Glomerular visceral epithelial cell (primary cell): ENCODE data around the gene GBA3.

Experiments
- DNase-seq: peaks from one replicate; pipeline ENCODE4 v3.0.0-alpha.2; 2016; ENCODE audit errors: extremely low spot score

The GBA3 gene

DNA sequence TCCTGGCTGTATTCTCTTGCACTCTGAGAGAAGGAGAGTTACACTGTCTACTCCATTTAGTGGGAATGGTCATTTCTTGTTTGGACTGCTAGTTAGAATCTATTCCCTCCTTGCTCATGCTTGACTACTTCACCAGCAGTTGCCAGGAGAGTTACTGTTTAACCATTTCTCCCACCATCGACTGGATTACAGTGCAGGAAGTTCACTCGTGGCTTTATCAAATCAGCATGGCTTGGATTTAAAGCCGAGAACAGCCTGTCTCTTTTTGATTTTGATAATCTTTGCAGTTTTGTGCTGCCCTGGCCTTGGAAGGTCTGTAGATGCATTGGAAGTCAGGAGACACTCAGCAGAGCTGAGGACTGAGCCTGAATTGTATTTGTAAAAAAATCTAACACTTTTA, 3.2 kb downstream of the GBA3 start:
- DNase-seq: peak; percentile 66

DNA sequence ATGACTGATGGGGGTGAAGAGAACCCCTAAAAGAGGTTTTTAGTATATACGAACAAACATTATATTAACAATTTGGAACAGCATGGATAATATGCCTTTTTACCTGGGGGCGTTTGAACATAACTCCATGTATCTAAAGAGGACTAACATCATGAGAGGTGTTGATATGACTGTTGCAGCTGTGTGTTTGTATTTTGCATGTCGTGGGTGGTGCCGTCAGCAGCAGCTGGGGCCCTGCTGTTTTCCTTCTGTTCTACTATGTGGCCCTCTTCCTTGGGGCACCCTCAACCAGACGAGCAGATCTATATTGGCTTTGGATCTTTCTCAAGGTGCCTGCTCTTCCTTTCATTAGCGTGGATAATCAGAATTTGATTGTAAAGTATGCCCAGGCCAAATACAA, 11.2 kb downstream of the GBA3 start:
- no peak for DNase-seq

- DNase-seq: no peak
Observed at GRCh38 chr4:22707390-22707789, 14.7 kb downstream of the GBA3 start.

- DNase-seq: no peak
Observed at GRCh38 chr4:22708961-22709360, 16.2 kb downstream of the GBA3 start.

DNA sequence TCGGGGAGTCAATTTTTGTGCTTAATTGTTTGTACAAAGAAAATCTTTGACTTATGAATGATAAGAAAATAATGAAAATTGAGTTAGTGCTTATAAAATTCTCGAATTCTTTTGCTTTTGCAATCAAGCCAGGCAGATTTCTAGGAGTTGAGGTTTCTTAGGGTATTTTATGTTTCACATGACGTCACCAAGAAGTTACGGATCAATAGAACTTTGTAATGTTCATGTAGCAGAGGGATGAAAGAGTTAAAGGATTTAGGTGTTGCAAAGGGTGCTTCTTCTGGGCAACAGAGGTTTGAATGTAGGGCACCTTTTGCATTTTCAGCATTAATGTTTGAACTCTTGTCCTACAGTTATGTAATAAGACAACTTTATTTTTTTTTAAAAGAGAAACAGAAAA, 19.4 kb downstream of the GBA3 start:
- no peak for DNase-seq

GRCh38 chr4:22712529-22712928, 19.8 kb downstream of the GBA3 start:
- DNase-seq: no peak

DNA sequence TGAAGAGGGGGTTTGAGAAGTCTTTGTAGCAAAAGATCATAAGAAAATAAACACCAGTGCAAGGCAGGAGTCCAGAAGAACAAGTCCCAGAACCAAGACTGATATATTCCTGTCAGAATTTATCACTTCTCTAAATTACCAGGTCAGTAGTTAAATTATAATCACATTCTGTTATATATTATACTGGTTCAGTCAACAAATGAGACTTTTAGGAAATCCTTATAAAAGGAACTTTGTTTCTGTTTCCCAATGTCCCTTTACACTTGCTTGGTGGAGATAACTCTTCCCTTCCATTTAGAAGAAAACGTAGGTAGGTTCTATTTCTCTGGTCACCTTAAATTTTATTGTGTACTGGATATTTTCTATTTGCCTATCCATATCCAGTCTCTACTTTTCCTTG, 21.1 kb downstream of the GBA3 start:
- DNase-seq: no peak

GRCh38 chr4:22719218-22719617, 26.5 kb downstream of the GBA3 start:
- DNase-seq: no peak

DNA sequence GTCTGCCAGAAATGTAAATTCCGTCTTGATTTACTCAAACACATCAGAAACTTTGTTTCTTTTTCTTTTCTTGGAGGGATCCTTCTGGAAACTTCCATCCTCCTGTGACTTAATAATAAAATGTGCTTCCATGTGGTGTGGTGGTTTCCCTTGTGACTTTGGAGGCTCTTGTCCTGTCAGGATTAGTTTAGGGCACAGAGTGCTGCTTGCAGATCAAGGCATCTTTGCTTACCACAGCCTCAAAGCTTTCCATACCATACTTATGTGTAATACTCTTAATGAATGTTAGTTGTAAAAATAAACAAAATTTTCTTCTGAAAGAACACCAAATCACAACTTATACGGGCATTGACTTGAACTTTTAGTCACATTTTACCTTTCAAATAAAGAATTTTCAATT, 27.4 kb downstream of the GBA3 start:
- DNase-seq: no peak

- no peak for DNase-seq
Observed at GRCh38 chr4:22721204-22721603, 28.5 kb downstream of the GBA3 start.

DNA sequence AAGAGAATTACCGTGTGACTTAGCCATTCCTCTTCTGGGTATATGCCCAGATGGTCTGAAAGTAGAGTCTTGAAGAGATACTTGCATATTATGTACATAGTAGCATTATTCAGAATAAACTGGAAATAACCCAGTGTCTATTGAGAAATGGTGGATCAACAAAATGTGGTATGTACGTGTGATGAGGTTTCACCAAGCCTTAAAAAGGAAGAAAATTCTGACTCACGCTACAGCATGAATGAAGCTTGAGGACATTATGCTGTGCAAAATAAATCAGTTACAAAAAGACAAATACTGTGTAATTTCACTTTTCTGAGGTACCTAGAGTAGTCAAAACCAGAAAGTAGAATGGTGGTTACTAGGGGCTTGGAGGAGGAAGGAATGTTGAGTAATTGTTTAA, 37.3 kb downstream of the GBA3 start:
- DNase-seq: no peak

GRCh38 chr4:22733816-22734215, 41.1 kb downstream of the GBA3 start:
- DNase-seq: no peak

DNA sequence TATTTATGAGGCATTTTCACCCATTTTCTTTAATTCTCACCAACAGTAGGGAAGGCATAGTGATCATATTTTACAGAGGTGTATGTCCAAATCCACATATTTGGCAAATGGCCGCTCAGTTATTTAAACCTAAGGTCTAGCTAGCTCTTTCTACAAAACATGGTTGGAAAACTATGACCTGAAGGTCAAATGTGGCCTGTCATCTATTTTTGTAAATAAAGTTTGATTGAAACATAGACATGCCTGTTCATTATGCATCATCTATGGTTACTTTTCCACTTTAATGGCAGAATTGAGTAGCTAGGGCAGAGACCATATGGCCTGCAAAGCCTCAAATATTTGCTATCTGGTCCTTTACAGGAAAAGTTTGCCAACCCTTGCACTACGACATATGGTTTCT, 44.2 kb downstream of the GBA3 start:
- no peak for DNase-seq

- DNase-seq: peak; percentile 38
Observed at GRCh38 chr4:22739968-22740367, 47.2 kb downstream of the GBA3 start.

DNA sequence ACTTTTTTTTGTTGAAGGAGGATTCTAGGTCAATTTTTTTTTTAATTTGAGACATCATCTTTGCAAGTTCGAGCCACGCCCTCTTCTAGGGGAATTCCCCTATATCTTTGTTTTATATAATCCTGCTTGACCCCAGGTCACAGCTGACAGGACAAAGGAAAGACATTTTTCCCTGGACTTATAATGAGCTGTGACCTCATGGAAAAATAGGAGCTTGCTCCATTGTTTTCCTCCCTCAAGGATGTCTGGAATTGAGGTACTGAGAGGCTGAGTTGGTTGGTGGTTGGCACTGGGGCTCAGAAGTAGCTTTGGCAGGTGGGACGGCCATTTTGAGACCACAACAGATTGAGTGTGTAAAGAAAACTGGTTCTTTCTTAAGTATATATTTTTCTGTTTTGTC, 49.0 kb downstream of the GBA3 start:
- DNase-seq: no peak

DNA sequence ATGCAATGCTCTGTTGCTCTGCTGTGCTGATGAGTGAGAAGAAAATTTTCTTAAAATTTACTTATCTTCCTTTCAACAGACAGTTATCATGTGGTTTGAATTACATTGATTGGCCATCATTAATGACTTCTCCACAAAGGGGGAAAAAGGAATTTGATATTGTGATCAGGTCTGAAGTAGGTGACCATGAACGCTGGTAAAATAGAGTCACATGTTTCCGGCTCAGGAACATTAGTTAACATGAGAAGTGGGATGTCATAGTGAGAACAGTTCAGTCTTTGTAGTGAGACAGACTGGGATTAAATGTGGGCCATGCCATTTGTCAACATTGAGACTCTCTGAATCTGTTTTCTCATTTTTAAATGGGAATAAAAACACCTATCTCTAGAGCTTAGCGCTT, 50.6 kb downstream of the GBA3 start:
- DNase-seq: no peak

DNA sequence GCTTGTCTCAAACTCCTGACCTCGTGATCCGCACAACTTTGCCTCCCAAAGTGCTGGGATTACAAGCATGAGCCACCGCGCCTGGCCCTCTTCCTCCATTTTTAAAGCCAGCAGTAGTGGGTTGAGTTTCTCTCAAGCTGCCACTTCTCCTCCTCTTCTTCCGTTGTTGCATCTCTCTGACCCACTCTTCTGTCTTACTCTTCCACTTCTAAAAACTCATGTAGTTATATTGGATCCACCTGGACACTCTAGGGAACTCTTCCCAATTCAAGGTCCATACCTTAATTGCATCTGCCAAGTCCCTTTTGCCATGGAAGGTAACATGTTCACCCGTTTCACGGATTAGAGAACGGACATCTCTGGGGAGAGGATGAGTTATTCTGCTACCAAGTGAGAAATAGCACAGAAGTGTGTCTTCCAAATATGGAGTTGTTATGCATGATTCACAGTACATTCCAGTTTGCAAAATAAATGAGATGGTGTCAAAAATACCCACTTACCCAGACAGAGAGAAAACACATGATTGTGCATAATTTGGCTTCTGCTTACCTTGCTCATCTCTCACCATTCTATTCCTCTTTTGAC, 51.8 kb downstream of the GBA3 start:
- no peak for DNase-seq

DNA sequence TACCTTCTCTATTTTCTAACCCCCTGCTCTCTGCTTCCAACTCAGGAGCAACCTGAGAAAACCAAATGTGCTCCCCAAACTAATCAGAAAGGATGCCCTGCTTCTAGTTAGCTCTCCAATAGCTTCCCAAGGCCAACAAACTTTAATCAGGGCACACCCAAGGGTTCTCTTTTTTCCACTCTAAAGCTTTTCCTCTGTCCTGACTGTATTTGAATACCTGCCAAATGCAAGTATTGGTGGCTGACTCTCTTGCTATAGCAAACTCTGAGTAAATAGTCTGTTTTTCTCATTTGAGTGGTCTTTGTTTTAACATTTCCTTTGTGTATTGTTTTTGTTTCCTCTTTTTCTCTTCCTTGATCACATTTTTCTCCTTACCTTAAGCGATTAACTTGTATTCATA, 52.5 kb downstream of the GBA3 start:
- DNase-seq: no peak

- no peak for DNase-seq
Observed at GRCh38 chr4:22754116-22754515, 61.4 kb downstream of the GBA3 start.

DNA sequence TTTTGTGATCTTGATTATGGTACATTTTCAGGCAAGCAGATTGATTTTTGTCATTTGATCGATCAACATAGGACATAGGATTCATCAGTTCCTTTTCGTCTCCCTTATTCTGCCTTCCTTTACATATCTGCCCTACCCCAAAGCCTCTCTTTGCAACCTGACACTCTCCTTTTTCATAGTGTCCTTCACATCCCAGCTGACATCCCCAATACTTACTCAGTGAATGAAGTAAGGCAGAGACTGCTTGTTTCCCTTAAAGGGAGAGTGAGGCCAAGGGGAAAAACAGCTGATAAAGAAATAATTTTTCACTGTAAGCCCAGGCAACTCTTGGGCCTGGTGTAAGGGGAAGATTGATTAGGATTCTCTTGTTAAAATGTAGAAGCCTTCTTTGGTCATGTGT, 69.8 kb downstream of the GBA3 start:
- no peak for DNase-seq

DNA sequence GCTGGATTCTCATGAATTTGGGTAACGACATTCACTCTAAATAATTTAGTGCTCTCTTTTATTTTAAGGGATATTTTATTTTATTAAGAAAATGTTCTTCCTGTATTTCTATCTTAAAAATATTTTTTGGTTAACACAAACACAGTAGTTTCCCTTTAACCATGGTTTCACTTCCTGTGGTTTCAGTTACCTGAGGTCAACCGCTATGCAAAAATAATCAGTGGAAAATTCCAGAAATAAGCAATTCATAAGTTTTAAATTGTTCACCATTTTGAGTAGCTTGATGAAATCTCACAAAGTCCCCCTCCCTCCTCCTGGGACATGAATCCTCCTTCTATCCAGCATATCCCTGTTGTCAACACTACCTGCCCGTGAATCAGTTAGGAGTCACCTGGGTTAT, 71.4 kb downstream of the GBA3 start:
- DNase-seq: no peak

GRCh38 chr4:22766068-22766467, 73.3 kb downstream of the GBA3 start:
- no peak for DNase-seq

GRCh38 chr4:22778547-22779163, 85.9 kb downstream of the GBA3 start:
- DNase-seq: no peak

- no peak for DNase-seq
Observed at GRCh38 chr4:22780317-22780716, 87.6 kb downstream of the GBA3 start.
